Activated T-helper 17 cell treated with anti-CD3 and anti-CD28 coated beads, Interleukin-2, amount 50 U/mL, for 72 hours (primary cell): Measurements from ENCODE around the gene CORO7. TPM values are rescaled to one million over a fixed set of nuclear protein-coding genes. Genes with fewer than 3 reads are reported as not detected.

Experiments
- ATAC-seq: fragments of 150-1000 bp; cut with Tn5 transposase; replicated peaks from 2 replicates; pipeline ENCODE4 v1.10.0; 2021; ENCODE audit warnings: mild to moderate bottlenecking, moderate library complexity
- H3K27ac Mint-ChIP-seq: one replicate; pipeline ENCODE4 v1.8.0; 2022; ENCODE audit warnings: mixed read lengths
- H3K27me3 Mint-ChIP-seq: one replicate; pipeline ENCODE4 v1.8.0; 2022; ENCODE audit warnings: mixed read lengths
- H3K36me3 Mint-ChIP-seq: one replicate; pipeline ENCODE4 v1.8.0; 2022; ENCODE audit warnings: low read depth, mild to moderate bottlenecking, mixed read lengths
- H3K4me1 Mint-ChIP-seq: one replicate; pipeline ENCODE4 v1.8.0; 2022; ENCODE audit warnings: mixed read lengths
- H3K4me3 Mint-ChIP-seq: one replicate; pipeline ENCODE4 v1.8.0; 2022; ENCODE audit warnings: mild to moderate bottlenecking, mixed read lengths
- H3K9me3 Mint-ChIP-seq: one replicate; pipeline ENCODE4 v1.8.0; 2022; ENCODE audit warnings: mixed read lengths
- total RNA-seq, 2 donors: library from RNA; stranded (reverse); gene quantifications; one replicate each; pipeline ENCODE4 v1.2.3, GENCODE V29; 2022

The CORO7 gene
- total RNA-seq, 2 donors from 2014 or later = 82.6 to 114 TPM

- Mint-ChIP-seq H3K4me1 (peaks cover 20% of the 10 kb centered on the region), H3K27me3 (peaks cover 4% of the 10 kb centered on the region), H3K9me3 (no peaks in the 10 kb centered on the region), H3K36me3 (peaks cover 19% of the 10 kb centered on the region), H3K4me3 (peak overlapping the region; percentile 98), H3K27ac (no peak overlapping the region)
- no peak for ATAC-seq
Observed at GRCh38 chr16:4309102-4309832, 107.1 kb downstream of the CORO7 start.

GRCh38 chr16:4307215-4308037 is 109.0 kb downstream of the CORO7 start:
- peak overlapping the region; percentile 97 for H3K27ac Mint-ChIP-seq
- H3K27me3 Mint-ChIP-seq = no peaks in the 10 kb centered on the region
- peak; percentile 92 for ATAC-seq
- peaks cover 17% of the 10 kb centered on the region for H3K4me1 Mint-ChIP-seq
- peaks cover 25% of the 10 kb centered on the region for H3K36me3 Mint-ChIP-seq
- peak overlapping the region; percentile 98 for H3K4me3 Mint-ChIP-seq
- no peaks in the 10 kb centered on the region for H3K9me3 Mint-ChIP-seq

DNA sequence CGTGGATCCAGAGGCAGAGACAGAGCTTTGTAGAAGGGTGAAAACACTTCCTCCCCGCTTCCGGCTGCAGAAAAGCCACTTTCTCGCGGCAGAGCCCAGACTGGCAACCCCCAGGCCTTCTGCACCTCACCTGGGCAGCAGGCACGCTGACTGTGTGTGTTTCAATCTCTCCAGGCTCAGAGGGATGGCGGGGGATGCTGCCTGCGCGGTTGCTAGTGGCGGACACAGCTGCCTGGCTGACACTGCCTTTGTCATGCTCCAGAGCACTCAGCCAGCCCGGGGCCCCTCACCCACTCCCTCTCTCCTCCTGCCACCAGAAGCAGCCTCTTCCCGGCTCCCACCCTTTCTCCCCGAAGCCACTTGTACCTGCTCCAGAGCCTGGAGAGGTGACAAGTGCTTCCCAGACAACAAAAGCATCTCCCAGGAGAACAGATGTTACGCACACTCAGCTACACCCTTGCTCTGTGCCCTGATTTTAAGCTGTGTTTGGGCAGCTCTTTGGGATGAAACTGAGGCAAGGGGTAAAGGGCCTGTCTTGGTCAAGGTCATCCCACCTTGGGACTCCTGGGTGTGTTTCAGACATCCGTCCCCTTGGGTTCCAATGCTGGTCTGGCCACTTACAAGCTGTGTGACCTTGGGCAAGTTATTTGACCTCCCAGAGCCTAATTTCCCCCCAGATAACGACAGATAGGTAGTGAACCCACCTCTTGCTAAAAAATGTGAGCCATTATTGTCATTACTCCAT is 109.8 kb downstream of the CORO7 start:
- peak; percentile 9 for ATAC-seq
- no peaks in the 10 kb centered on the region for H3K9me3 Mint-ChIP-seq

More for the DNA sequence above, 109.8 kb downstream of the CORO7 start:
- Mint-ChIP-seq H3K27ac (peak overlapping the region; percentile 97), H3K4me1 (peaks cover 17% of the 10 kb centered on the region), H3K27me3 (no peaks in the 10 kb centered on the region), H3K36me3 (peaks cover 32% of the 10 kb centered on the region), H3K4me3 (peak overlapping the region; percentile 98)

Other genes starting within 250 kb of the CORO7 start
- not detected for gene SRL, start 174.5 kb downstream of the CORO7 start, total RNA-seq
- gene TFAP4, start 143.6 kb downstream of the CORO7 start, total RNA-seq = 10 to 100 TPM; 14.5 to 27.2 TPM
- gene GLIS2, start 100.5 kb downstream of the CORO7 start, total RNA-seq = 1 to 10 TPM in 1 of 2 donors, under 1 TPM in 1; 0.37 to 1.6 TPM
- gene PAM16, start 65.3 kb downstream of the CORO7 start, total RNA-seq = 10 to 100 TPM; 40.4 to 74.7 TPM
- gene VASN, start 44.7 kb downstream of the CORO7 start, total RNA-seq = under 1 TPM; 0.11 to 0.29 TPM
- 10 to 100 TPM; 50.3 to 81.1 TPM for gene DNAJA3, start 9.3 kb upstream of the CORO7 start, total RNA-seq
- gene NMRAL1, start 58.0 kb upstream of the CORO7 start, total RNA-seq = 10 to 100 TPM; 56.5 to 63.2 TPM
- 10 to 100 TPM; 60.0 to 92.1 TPM for gene HMOX2, start 59.8 kb upstream of the CORO7 start, total RNA-seq
- 10 to 100 TPM; 24.5 to 31.2 TPM for gene CDIP1, start 122.2 kb upstream of the CORO7 start, total RNA-seq
- not detected for gene C16orf96, start 139.7 kb upstream of the CORO7 start, total RNA-seq
- 10 to 100 TPM; 16.6 to 24.5 TPM for gene UBALD1, start 198.3 kb upstream of the CORO7 start, total RNA-seq
- 10 to 100 TPM; 63.5 to 66.3 TPM for gene MGRN1, start 208.2 kb upstream of the CORO7 start, total RNA-seq